GM12873 (cell line): ENCODE data around the gene SATB1.

ENCODE experiments used
- TF ChIP-seq, protein P1 (sequence below): IDR thresholded peaks from 2 replicates; pipeline ENCODE4 v1.5.1; 2012; ENCODE audit warnings: low read depth, mild to moderate bottlenecking, moderate library complexity, low read length, control low read depth; ENCODE audit not compliant: insufficient read depth; ENCODE audit errors: missing control alignments

SATB1 gene

DNA sequence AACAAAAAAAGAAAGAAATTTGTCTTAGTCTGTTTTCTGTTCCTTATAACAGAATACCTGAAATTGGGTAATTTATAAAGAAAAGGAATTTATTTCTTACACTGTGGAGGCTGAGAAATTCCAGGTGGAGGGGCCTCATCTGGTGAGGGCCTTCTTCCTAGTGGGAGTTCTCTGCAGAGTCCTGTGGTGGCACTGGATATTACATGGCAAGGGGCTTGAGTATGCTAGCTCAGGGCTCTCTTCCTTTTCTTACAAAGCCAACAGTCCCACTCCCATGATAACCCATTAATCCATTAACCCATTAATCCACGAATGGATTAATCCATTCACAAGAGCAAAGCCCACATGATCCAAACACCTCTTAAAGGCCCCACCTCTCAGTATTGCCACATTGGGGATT, 2.9 kb upstream of the SATB1 start:
- TF ChIP-seq, protein P1, sequence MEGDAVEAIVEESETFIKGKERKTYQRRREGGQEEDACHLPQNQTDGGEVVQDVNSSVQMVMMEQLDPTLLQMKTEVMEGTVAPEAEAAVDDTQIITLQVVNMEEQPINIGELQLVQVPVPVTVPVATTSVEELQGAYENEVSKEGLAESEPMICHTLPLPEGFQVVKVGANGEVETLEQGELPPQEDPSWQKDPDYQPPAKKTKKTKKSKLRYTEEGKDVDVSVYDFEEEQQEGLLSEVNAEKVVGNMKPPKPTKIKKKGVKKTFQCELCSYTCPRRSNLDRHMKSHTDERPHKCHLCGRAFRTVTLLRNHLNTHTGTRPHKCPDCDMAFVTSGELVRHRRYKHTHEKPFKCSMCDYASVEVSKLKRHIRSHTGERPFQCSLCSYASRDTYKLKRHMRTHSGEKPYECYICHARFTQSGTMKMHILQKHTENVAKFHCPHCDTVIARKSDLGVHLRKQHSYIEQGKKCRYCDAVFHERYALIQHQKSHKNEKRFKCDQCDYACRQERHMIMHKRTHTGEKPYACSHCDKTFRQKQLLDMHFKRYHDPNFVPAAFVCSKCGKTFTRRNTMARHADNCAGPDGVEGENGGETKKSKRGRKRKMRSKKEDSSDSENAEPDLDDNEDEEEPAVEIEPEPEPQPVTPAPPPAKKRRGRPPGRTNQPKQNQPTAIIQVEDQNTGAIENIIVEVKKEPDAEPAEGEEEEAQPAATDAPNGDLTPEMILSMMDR = no peak

DNA sequence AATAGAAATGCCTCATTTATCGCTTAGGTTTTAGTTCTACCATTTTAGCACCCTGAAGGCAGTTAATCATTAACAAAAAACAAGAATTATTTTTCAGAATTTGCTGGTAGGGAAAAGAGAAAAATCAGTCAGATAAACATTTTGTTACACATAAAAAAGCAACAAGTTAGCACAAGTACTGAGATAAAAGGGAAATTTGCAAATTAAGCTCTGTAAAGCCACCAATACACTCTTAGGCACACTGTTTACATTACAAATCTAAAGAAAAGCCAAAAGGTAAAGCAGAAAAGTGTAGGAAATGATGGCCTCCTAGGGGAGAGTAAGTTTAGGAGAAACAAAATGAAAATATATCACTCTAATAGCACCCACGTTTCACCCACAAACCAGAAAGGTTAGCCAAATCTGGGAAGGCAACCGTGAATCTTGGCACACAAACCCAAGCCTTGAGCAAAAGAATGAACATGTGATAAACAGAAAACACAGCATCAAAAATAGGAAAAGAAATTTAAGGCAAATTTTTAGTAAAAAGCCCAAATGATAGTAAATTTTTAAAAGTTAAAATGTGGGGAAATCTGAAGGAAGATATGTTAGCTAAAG, 1.6 kb upstream of the SATB1 start:
- TF ChIP-seq, protein P1 = no peak

- TF ChIP-seq, protein P1 = no peak
These were observed 610 bp upstream of the SATB1 start for GRCh38 chr3:18425641-18426257.

DNA sequence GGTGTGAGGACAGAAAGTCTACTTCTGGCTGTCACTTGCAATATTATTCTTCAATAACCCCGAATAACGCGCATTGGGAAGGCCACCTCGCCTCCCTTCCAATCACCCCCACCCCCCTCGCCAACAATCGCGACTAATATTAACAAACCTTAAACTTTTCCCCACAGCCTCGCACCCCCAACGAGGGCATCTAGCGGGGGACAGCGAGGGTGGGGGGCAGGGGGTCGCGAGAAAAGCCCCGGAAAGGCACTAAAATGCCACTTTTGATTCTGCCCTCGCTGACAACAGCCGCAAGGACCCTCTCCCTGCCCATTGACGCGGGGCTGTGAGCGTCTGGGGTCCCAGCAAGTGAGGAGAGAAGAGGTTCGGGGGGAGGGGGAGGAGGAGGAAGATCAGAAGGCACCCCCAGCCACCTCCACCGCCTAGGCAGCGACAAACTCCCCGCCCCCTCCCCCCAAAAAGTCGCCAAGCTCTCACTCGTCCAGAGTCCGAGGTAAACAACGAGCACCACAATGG, 868 bp downstream of the SATB1 start:
- TF ChIP-seq, protein P1 = no peak

GRCh38 chr3:18423401-18424212, 1.5 kb downstream of the SATB1 start:
- TF ChIP-seq, protein P1 = no peak

GRCh38 chr3:18422972-18423371, 2.2 kb downstream of the SATB1 start:
- TF ChIP-seq, protein P1 = no peak

DNA sequence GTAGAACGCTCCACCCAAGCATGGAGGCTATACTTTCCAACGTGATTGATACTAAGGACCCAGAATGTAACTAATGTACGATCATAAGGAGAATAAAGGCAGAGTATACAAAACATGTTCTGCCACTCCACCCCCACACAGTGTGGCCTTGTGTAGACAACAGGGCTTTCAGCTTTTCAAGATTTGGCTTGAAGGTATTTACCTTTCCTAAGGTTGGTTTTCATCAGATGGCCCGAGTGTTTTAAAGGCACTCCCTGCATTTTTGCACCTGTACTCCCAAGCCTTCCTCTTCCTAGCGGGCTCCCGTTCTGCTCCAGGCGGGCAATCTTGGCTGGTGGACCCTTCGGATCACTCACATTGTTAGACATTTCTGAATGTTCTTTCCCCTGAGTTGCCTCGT, 4.6 kb downstream of the SATB1 start:
- TF ChIP-seq, protein P1 = no peak
